CD4-positive, alpha-beta memory T cell (primary cell): ENCODE measurements around the gene FOXI1. TPM values are rescaled to one million over a fixed set of nuclear protein-coding genes. Genes with fewer than 3 reads are reported as not detected.

Experiments
- CTCF ChIA-PET: fragments of 350-600 bp; sonication (Branson Sonifier 250); formaldehyde crosslinking; loops from one replicate; lab custom pipeline; 2021; ENCODE audit warnings: inconsistent platforms; ENCODE audit not compliant: partially characterized antibody; lab: Charles Lee
- POLR2A ChIA-PET: fragments of 350-600 bp; sonication (Branson Sonifier 250); formaldehyde crosslinking; loops from one replicate; lab custom pipeline; 2021; ENCODE audit not compliant: partially characterized antibody; lab: Charles Lee
- DNase-seq, 5 donors: peaks; one replicate each; pipeline versions ENCODE4 v3.0.0 to v3.0.0-alpha.2; 2020 to 2022; ENCODE audit warnings: mixed read lengths in 1 of 5
- H3K27ac ChIP-seq: one replicate; pipeline ENCODE4 v1.7.0; 2013; ENCODE audit warnings: low read depth, low read length
- H3K27me3 ChIP-seq: 2 replicates; pipeline ENCODE4 v1.7.0; 2013; ENCODE audit warnings: mild to moderate bottlenecking, low read length, moderate library complexity; ENCODE audit not compliant: insufficient read depth
- H3K36me3 ChIP-seq: 2 replicates; pipeline ENCODE4 v1.7.0; 2013; ENCODE audit warnings: mild to moderate bottlenecking, low read length, moderate library complexity; ENCODE audit not compliant: insufficient read depth
- H3K4me1 ChIP-seq: 2 replicates; pipeline ENCODE4 v1.7.0; 2013; ENCODE audit warnings: mild to moderate bottlenecking, low read length, moderate library complexity; ENCODE audit not compliant: insufficient read depth
- H3K4me3 ChIP-seq, 2 donors: one replicate each; pipeline ENCODE4 v1.7.0; 2013; ENCODE audit warnings: low read length in 2 of 2, mild to moderate bottlenecking in 1 of 2
- H3K9me3 ChIP-seq, 2 donors: one replicate each; pipeline ENCODE4 v1.7.0; 2013; ENCODE audit warnings: low read length in 2 of 2, control low read depth in 1 of 2; ENCODE audit not compliant: control insufficient read depth in 1 of 2
- H3K27ac Mint-ChIP-seq, 7 donors: one replicate each; pipeline ENCODE4 v1.8.0; 2020 to 2021; ENCODE audit warnings: mixed read lengths in 7 of 7, mild to moderate bottlenecking in 6 of 7, inconsistent platforms in 3 of 7, moderate library complexity in 3 of 7
- H3K27me3 Mint-ChIP-seq, 2 donors: one replicate each; pipeline ENCODE4 v1.8.0; 2020 to 2021; ENCODE audit warnings: mixed read lengths in 2 of 2
- H3K36me3 Mint-ChIP-seq, 2 donors: one replicate each; pipeline ENCODE4 v1.8.0; 2020 to 2021; ENCODE audit warnings: mixed read lengths in 2 of 2, inconsistent platforms in 1 of 2, mild to moderate bottlenecking in 1 of 2
- H3K4me1 Mint-ChIP-seq, 4 donors: one replicate each; pipeline ENCODE4 v1.8.0; 2020 to 2021; ENCODE audit warnings: mixed read lengths in 4 of 4, mild to moderate bottlenecking in 1 of 4
- H3K4me3 Mint-ChIP-seq, 8 donors: one replicate each; pipeline ENCODE4 v1.8.0; 2020 to 2021; ENCODE audit warnings: mixed read lengths in 8 of 8, mild to moderate bottlenecking in 7 of 8, moderate library complexity in 6 of 8, inconsistent platforms in 3 of 8
- H3K9me3 Mint-ChIP-seq, 8 donors: one replicate each; pipeline ENCODE4 v1.8.0; 2020 to 2021; ENCODE audit warnings: mixed read lengths in 8 of 8, mild to moderate bottlenecking in 5 of 8, inconsistent platforms in 3 of 8, moderate library complexity in 1 of 8
- intact Hi-C: fragments of 100-400 bp; cut with micrococcal nuclease; formaldehyde crosslinking; loops from one replicate; pipeline ENCODE4 v1.15.1; 2023
- polyA plus RNA-seq, 2 donors: library from polyadenylated mRNA; unstranded; fragments of 300-500 nt; fragmentation: Illumina TruSeq; gene quantifications; one replicate each; pipeline ENCODE4 v1.2.3, GENCODE V29; 2021
- total RNA-seq, 2 experiments: library from RNA; stranded (reverse); gene quantifications; one replicate each; pipeline ENCODE4 v1.2.3, GENCODE V29; 2021

Gene FOXI1
- total and polyA plus RNA-seq, 4 experiments from 2014 or later = not detected

DNA sequence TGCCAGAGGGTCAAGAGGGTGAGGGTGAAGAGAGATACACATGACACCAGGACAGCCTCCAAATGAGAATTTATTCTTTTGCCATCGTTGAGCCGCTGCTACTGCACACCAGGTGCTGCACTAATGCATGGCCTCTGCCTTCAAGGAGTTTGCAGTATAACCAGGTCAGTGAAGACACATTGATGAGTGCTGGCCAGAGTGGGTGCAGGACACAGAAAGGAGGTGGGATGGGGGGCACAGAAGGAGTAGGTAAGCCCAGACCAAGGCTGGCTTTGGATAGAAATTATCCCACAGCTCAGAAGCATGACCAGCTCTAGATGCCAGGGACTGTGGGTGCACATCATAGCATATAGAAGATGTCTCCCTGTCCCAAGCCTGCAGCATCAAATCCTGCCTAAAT lies 38.0 kb downstream of the FOXI1 start:
- CTCF ChIA-PET = no interaction called here

DNA sequence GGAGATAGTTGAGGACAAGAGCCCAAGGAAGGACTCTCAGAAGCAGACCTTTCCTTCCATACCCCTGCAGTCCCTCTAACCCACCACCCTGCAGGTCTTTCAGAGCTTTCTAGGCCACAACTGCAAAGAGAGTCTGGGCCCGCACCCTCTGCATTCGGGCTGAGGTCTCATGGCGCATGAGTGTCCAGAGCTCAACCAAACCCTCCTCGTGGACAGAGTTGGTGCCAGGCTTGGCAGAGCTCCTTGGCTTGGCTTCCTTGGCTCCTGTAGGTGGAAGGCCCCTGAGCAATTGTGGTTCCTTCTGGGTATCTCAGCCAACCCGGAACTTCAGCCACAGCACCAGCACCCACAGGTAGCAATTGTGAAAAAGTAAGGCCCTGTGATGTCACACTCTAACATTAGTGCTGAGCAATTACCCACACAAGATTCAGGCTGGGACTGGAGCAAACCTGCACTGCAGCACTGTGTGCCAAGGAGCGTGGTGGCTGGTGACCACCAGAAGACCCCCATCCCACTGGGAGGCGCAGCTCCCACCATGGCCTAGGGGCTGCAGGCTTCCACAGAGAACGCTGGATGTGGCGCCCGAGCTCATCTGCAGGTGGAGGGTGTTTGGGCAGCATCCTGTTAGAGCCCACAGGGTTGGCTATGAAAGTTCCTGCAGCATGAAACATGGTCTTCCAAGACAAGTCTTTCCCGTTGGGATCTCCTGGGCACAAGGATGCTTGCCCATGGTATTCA lies 38.8 kb downstream of the FOXI1 start:
- Histone ChIP-seq H3K36me3 (no peaks in the 10 kb centered on the region), H3K27me3 (no peaks in the 10 kb centered on the region), H3K9me3 (no peaks in the 10 kb centered on the region), H3K4me1 (no peaks in the 10 kb centered on the region), H3K27ac (no peak overlapping the region), H3K4me3 (no peak overlapping the region)
- no peak for DNase-seq
- Mint-ChIP-seq H3K36me3 (no peaks in the 10 kb centered on the region), H3K27me3 (peaks cover 2 to 4% of the 10 kb centered on the region in 2 donors), H3K27ac (no peak overlapping the region), H3K4me3 (no peak overlapping the region), H3K9me3 (no peaks in the 10 kb centered on the region), H3K4me1 (no peaks in the 10 kb centered on the region)
- intact Hi-C loops = no loop called here
- POLR2A ChIA-PET = no interaction called here
- CTCF ChIA-PET = no interaction called here

More for the DNA sequence above, 38.0 kb downstream of the FOXI1 start:
- H3K9me3 ChIP-seq = no peaks in the 10 kb centered on the region
- H3K27ac ChIP-seq = no peak overlapping the region
- no peaks in the 10 kb centered on the region for H3K36me3 ChIP-seq
- H3K27me3 ChIP-seq = no peaks in the 10 kb centered on the region
- H3K27me3 Mint-ChIP-seq = peaks cover 2 to 4% of the 10 kb centered on the region in 2 donors
- H3K36me3 Mint-ChIP-seq = no peaks in the 10 kb centered on the region
- no peak overlapping the region for H3K4me3 ChIP-seq
- intact Hi-C loops = no loop called here
- no peaks in the 10 kb centered on the region for H3K4me1 Mint-ChIP-seq
- H3K9me3 Mint-ChIP-seq = no peaks in the 10 kb centered on the region
- POLR2A ChIA-PET = no interaction called here
- no peak overlapping the region for H3K27ac Mint-ChIP-seq
- H3K4me3 Mint-ChIP-seq = no peak overlapping the region
- H3K4me1 ChIP-seq = no peaks in the 10 kb centered on the region
- DNase-seq = no peak

DNA sequence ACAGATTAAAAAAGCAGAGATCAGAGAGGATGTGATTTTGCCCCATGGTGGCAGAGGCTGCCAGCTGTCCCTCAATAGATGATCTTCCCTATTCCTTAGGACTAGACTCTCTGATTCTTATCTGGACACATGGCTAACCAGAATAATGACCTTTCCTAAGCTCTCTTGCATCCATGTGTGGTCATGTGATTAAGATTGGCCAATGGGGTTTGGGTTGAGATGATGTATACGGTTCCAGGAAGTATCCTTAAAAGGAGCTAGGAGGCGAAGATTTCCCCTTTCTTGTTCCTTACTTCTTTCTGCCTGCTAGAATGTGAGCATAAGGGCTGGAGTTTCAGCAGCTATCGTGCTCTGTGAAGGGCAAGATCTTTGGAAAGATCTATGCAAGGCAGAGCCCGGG lies 39.8 kb downstream of the FOXI1 start:
- no peaks in the 10 kb centered on the region for H3K4me1 ChIP-seq
- Mint-ChIP-seq H3K4me3 (no peak overlapping the region), H3K4me1 (no peaks in the 10 kb centered on the region), H3K27me3 (peaks cover 2 to 4% of the 10 kb centered on the region in 2 donors), H3K27ac (no peak overlapping the region), H3K9me3 (no peaks in the 10 kb centered on the region), H3K36me3 (no peaks in the 10 kb centered on the region)
- intact Hi-C loops = no loop called here
- POLR2A ChIA-PET = no interaction called here
- DNase-seq = no peak
- no peaks in the 10 kb centered on the region for H3K9me3 ChIP-seq
- no peaks in the 10 kb centered on the region for H3K27me3 ChIP-seq
- no peak overlapping the region for H3K4me3 ChIP-seq
- H3K27ac ChIP-seq = no peak overlapping the region
- H3K36me3 ChIP-seq = no peaks in the 10 kb centered on the region
- CTCF ChIA-PET = interaction anchor here (0.6 kb wide), 1 partner anchor 1866 kb away, joined by 3 read pairs; no protein-coding TSS in a partner anchor

DNA sequence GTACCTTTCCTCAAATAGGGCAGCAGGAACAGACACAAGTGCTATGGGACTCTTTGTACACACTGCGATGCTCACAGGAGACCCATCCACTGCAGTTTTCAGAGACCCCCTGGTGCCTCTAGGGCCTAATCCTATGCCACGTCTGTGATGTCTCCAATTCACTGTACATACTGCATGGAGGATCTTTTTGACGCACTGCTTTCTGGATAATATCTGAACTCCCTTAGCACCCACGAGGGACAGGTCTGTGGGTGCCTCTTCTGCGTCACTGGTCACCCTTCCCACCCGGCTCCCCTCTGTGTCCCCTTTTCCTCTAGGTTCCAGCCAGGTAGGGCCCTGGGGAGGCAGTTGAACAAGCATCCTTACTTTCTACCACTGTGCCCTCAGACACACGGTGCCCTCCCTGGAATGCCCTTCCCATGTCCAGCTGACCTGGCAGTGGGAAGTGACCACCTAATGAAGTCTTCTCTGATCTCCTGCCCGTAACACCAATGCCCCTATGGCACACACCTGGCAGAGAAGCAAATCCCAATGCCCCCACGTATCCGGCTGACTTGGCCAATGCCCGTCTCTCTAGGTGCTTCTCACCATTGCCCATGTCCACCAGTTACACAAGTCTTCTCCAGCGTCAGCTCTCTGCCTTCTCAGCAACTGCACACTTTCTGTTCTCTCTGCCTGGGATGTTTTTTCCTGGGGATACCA lies 41.5 kb downstream of the FOXI1 start:
- DNase-seq = no peak
- ChIA-PET POLR2A (no interaction called here), CTCF (no interaction called here)
- intact Hi-C loops = no loop called here
- no peaks in the 10 kb centered on the region for H3K4me1 Mint-ChIP-seq
- H3K36me3 Mint-ChIP-seq = no peaks in the 10 kb centered on the region
- no peak overlapping the region for H3K27ac Mint-ChIP-seq
- H3K4me3 Mint-ChIP-seq = no peak overlapping the region
- H3K27me3 Mint-ChIP-seq = peaks cover 2% of the 10 kb centered on the region in 2 donors
- Histone ChIP-seq H3K4me3 (no peak overlapping the region), H3K36me3 (no peaks in the 10 kb centered on the region), H3K27me3 (no peaks in the 10 kb centered on the region), H3K9me3 (no peaks in the 10 kb centered on the region), H3K4me1 (no peaks in the 10 kb centered on the region), H3K27ac (no peak overlapping the region)
- H3K9me3 Mint-ChIP-seq = no peaks in the 10 kb centered on the region

DNA sequence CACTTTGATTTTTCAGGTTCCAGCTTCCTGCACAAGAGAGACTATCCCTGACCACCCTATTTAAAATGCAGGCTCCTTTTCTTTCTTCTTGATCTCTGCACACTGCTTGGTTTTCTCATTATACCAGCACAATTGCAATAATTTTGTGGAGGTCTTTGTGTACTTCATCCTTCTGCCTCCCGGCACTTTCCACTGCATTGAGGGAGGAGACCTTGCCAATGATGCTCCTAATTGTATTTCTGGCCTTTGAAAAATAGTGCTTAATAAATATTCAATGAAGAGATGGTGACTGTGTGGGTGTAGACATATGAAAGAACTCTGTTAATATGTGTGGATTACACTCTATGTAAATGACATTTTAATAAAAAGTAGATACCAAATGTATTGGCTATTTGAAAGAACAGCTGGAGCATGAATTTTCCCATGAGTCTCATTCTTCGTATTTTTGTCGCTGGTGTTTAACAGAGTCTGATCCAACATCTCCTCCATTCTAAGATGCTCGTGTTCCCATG lies 42.1 kb downstream of the FOXI1 start:
- Mint-ChIP-seq H3K27me3 (peaks cover 2% of the 10 kb centered on the region in 2 donors), H3K4me3 (no peak overlapping the region), H3K27ac (no peak overlapping the region), H3K9me3 (no peaks in the 10 kb centered on the region), H3K4me1 (no peaks in the 10 kb centered on the region), H3K36me3 (no peaks in the 10 kb centered on the region)
- DNase-seq = no peak
- no peaks in the 10 kb centered on the region for H3K4me1 ChIP-seq
- intact Hi-C loops = no loop called here
- H3K27me3 ChIP-seq = no peaks in the 10 kb centered on the region
- H3K27ac ChIP-seq = no peak overlapping the region
- no peaks in the 10 kb centered on the region for H3K9me3 ChIP-seq
- no peaks in the 10 kb centered on the region for H3K36me3 ChIP-seq
- POLR2A ChIA-PET = no interaction called here
- no peak overlapping the region for H3K4me3 ChIP-seq
- CTCF ChIA-PET = no interaction called here

DNA sequence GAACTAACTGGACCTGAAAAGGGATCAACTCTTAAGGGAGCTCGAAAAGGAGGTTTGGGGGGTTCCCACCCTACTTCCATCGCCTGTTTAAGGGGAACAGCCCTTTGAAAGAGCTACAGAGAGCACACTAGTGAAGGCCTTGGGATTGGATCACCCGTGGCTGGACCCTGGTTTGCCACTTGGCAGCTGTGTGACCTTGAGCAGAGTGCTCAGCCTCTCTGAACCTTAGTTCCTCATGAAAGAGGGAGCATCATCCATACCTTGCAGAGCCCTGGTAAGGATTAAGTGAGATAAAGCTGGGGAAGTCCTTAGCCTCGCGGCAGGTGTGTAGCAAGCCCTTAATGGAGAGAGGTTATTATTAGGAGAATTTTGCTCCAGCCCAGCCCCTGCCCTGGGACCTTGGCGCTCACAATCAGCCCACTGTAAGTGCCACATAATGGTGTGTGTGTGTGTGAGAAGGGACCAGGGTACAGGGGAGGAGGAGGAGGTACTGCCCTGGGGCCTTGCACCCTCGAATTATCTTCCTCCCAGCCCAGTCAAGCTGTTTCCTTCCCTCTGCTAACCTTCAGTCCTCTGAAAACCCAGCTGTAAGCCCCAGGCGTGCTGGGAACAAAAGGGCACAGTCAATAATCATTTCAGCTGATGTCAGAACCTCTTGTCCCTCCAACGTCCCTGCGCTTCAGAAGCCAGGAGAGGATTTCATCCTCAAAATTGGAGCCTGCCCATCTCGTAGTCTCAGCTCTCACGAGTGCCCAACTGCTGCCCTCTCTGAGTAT lies 42.9 kb downstream of the FOXI1 start:
- no peak overlapping the region for H3K4me3 ChIP-seq
- Mint-ChIP-seq H3K27ac (no peak overlapping the region), H3K36me3 (no peaks in the 10 kb centered on the region), H3K9me3 (no peaks in the 10 kb centered on the region), H3K4me3 (no peak overlapping the region), H3K27me3 (peaks cover 0 to 2% of the 10 kb centered on the region in 2 donors), H3K4me1 (no peaks in the 10 kb centered on the region)
- POLR2A ChIA-PET = no interaction called here
- no peaks in the 10 kb centered on the region for H3K9me3 ChIP-seq
- intact Hi-C loops = no loop called here
- H3K36me3 ChIP-seq = no peaks in the 10 kb centered on the region
- no peaks in the 10 kb centered on the region for H3K4me1 ChIP-seq
- CTCF ChIA-PET = no interaction called here
- no peak overlapping the region for H3K27ac ChIP-seq
- no peaks in the 10 kb centered on the region for H3K27me3 ChIP-seq
- no peak for DNase-seq

DNA sequence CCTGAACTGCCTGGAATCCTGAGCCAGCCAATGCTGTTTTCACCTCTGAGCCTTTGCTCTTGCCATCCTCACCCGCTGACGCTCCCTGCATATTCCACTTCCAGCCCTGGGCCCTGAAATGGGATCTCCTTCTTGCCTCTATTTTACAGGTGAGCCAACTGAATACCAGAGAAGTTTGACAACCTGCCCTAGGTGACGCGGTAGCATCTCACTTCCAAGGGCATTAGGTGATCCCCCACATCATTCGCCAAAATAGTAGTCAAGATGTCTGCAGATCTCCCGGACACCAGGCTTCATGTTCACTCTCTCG lies 43.5 kb downstream of the FOXI1 start:
- CTCF ChIA-PET = no interaction called here

More for the DNA sequence above, 43.5 kb downstream of the FOXI1 start:
- Mint-ChIP-seq H3K27ac (no peak overlapping the region), H3K4me1 (no peaks in the 10 kb centered on the region), H3K9me3 (no peaks in the 10 kb centered on the region), H3K27me3 (peaks cover 0 to 2% of the 10 kb centered on the region in 2 donors), H3K4me3 (no peak overlapping the region), H3K36me3 (no peaks in the 10 kb centered on the region)
- no peak overlapping the region for H3K4me3 ChIP-seq
- H3K27me3 ChIP-seq = no peaks in the 10 kb centered on the region
- H3K36me3 ChIP-seq = no peaks in the 10 kb centered on the region
- no peaks in the 10 kb centered on the region for H3K9me3 ChIP-seq
- intact Hi-C loops = no loop called here
- DNase-seq = no peak
- no peaks in the 10 kb centered on the region for H3K4me1 ChIP-seq
- POLR2A ChIA-PET = no interaction called here
- H3K27ac ChIP-seq = no peak overlapping the region
